Choroid plexus epithelial cell (primary cell): Measurements from ENCODE around the gene PTPN5.

Experiments used
- DNase-seq: peaks from one replicate; pipeline ENCODE4 v3.0.0-alpha.2; 2010; ENCODE audit warnings: low read depth
- H3K4me3 ChIP-seq: 2 replicates; pipeline ENCODE4 v1.5.1; 2011; ENCODE audit warnings: low read depth, mild to moderate bottlenecking, control low read depth, low read length, moderate library complexity
- CTCF ChIP-seq: conservative IDR thresholded peaks from 2 replicates; pipeline ENCODE4 v1.5.1; 2011; ENCODE audit warnings: low read depth, mild to moderate bottlenecking, control low read depth, inconsistent platforms, low read length, moderate library complexity

Gene PTPN5

DNA sequence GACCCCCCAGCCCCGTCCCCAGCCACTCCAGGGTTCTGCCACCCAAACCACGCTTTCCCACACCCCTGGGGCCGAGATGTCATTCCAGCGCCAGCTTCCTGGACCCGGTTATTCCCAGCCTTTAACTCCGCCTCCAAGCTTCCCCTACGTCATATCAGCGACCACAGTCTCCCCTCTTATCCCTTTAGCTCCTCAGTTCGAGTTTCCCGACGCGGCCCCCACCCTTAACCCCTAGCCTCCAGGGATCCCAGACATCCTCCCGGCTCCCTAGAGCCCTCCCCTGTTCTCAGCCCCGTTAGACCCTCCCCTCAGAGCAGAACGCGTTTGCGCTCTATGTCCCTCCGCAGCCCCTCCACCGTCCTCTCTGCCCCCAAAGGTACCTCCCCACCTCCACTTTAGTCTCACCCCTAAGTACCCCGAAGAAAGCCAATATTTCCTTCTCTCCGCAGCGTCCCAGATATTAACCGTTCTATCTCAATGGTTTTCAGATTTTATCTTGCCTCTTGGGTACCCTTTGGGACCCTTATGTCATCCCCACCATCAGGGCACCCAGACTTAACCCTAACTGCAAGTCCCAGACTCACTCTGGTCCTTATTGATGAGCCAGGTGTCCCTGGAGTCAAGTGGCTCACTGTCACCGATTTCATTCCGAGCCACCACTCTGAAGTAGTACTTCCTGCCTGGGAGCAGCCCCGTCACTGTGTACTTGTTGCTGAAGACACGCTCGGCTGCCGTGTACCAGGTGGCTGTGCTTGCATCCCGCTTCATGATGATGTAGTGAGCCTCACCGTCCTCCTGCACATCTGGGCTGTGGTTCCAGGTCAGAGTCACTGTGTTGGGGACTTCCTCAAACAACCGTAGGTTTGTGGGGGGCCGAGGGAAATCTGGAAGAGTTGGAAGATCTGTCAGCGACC is 85.0 kb downstream of the PTPN5 start:
- peak overlapping the region; percentile 55 for H3K4me3 ChIP-seq
- TF ChIP-seq CTCF = no peak
- peak; percentile 47 for DNase-seq

- DNase-seq = peak; percentile 9
- H3K4me3 ChIP-seq = peak overlapping the region; percentile 55
- no peak for TF ChIP-seq CTCF
Observed at GRCh38 chr11:18705651-18706281, 85.8 kb downstream of the PTPN5 start.

DNA sequence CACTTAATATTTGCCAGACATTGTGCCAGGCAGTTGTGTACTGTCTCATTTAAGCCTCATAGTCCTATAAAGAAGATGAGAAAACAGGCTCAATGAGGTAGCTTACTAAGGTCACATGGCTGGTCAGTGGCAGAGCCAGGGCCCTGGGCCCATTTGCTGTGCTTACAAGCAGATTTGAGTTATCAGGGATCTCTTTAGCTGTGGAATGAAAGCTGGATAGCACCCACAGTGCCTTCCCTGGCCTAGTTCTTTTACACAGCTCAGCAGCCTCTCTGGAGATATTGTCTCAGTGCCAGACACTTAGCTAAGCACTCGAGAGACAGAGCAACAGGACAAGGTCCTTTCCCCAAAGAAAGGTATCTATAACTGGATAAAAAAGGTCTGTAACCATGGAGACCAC is 86.9 kb downstream of the PTPN5 start:
- H3K4me3 ChIP-seq = no peak overlapping the region
- DNase-seq = peak; percentile 10
- TF ChIP-seq CTCF = no peak

- DNase-seq = no peak
- TF ChIP-seq CTCF = no peak
- H3K4me3 ChIP-seq = no peak overlapping the region
Observed at GRCh38 chr11:18704045-18704645, 87.5 kb downstream of the PTPN5 start.

DNA sequence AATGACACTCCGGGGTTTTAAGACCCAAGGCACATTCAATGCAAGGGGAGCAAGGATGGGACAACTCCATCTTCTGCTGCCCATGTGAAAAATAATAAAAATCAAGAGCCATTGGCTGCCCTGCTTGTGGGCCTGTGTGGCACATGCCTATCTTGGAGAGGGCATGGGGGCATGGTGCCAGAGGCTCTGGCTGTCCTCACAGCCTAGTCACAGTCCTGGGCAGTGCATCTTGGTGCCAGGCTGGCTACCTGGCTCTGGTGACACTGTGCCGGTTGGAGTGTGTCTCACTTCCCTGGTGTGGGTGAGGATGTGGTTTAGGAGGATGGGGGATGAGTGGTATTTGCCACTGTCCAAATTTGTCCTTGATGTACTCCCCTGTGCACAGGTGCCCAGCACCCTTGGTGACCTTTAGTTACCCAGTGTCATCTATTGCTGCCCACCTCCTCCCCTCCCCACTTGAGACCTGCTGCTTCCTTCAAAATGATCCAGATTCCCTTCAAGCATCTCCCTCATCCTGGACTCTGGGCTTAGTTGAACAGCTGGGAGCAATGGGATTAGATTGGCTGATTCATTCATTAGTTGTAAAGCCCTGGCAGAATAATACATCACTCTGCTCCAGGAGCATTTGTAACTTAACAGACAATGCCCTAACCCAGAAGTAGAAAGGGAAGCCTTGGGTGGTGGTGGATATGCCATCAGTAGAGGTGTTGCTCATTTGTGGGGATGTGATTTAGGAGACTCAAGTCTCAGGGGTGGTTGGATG is 88.4 kb downstream of the PTPN5 start:
- no peak for DNase-seq
- no peak overlapping the region for H3K4me3 ChIP-seq
- no peak for TF ChIP-seq CTCF

DNA sequence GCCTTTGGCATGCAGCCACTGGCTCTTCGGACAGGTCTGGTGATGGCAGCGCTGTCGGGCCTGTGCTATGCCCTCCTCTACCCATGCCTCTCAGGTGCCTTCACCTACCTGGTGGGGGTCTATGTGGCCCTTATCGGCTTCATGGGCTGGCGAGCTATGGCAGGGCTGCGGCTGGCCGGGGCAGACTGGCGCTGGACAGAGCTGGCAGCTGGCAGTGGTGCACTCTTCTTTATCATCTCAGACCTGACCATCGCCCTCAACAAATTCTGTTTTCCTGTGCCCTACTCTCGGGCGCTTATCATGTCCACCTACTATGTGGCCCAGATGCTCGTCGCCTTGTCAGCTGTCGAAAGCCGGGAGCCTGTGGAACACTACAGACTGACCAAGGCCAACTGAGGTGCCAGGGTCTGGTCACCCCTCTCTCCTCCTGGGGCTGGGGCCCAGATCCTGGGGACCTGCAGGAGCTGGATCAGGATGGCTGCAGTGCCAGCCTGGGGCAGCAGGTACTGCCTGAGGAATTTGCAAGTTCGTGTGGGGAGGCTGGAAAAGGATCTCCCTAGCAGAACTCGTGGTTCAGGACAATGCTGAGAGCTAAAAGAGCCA is 89.9 kb downstream of the PTPN5 start:
- TF ChIP-seq CTCF = no peak
- H3K4me3 ChIP-seq = no peak overlapping the region
- no peak for DNase-seq
